DOHH2 (cell line): ENCODE measurements around the gene RPL35.
A peak's percentile ranks its signal among the peaks of the same experiment; 100 is the strongest.

Experiments
- H3F3A ChIP-seq: fragments of 200-600 bp; sonication (generic), shearing (Covaris generic); 2 replicates; pipeline ENCODE4 v1.6.0; 2016; ENCODE audit warnings: antibody characterized with exemption, mild to moderate bottlenecking; ENCODE audit not compliant: control insufficient read depth, insufficient read depth
- H3K27ac ChIP-seq: fragments of 200-600 bp; sonication (generic); 2 replicates; pipeline ENCODE4 v1.5.1; 2014; ENCODE audit warnings: low read depth, mild to moderate bottlenecking, low read length, moderate library complexity
- H3K27me3 ChIP-seq: fragments of 200-600 bp; sonication (generic); 2 replicates; pipeline ENCODE4 v1.6.1; 2014; ENCODE audit warnings: mild to moderate bottlenecking, low read length, mixed read lengths; ENCODE audit not compliant: control insufficient read depth
- H3K36me3 ChIP-seq: fragments of 200-600 bp; sonication (generic); 2 replicates; pipeline ENCODE4 v1.6.1; 2014; ENCODE audit warnings: mild to moderate bottlenecking, low read length, moderate library complexity, mixed read lengths; ENCODE audit not compliant: control insufficient read depth
- H3K4me1 ChIP-seq: fragments of 200-600 bp; sonication (generic); 2 replicates; pipeline ENCODE4 v1.6.1; 2014; ENCODE audit warnings: mild to moderate bottlenecking, low read length, mixed read lengths; ENCODE audit not compliant: control insufficient read depth
- H3K4me2 ChIP-seq: fragments of 200-600 bp; sonication (generic); 2 replicates; pipeline ENCODE4 v1.6.0; 2014; ENCODE audit warnings: mild to moderate bottlenecking, low read length, moderate library complexity
- H3K4me3 ChIP-seq: fragments of 200-600 bp; sonication (generic); 2 replicates; pipeline ENCODE4 v1.5.1; 2014; ENCODE audit warnings: mild to moderate bottlenecking, low read length, mixed read lengths
- H3K79me2 ChIP-seq: fragments of 200-600 bp; sonication (generic); 2 replicates; pipeline ENCODE4 v1.6.1; 2014; ENCODE audit warnings: mild to moderate bottlenecking, low read length, mixed read lengths; ENCODE audit not compliant: control insufficient read depth
- H3K9me2 ChIP-seq: fragments of 200-600 bp; sonication (generic); replicated peaks from 2 replicates; pipeline ENCODE4 v1.6.1; 2014; ENCODE audit warnings: mild to moderate bottlenecking, low read length, mixed read lengths; ENCODE audit not compliant: control insufficient read depth
- H3K9me3 ChIP-seq: fragments of 200-600 bp; sonication (generic); 2 replicates; pipeline ENCODE4 v1.6.1; 2014; ENCODE audit warnings: antibody characterized with exemption, low read length, mixed read lengths; ENCODE audit not compliant: control insufficient read depth, insufficient read depth
- H4K20me1 ChIP-seq: fragments of 200-600 bp; sonication (generic); 2 replicates; pipeline ENCODE4 v1.6.0; 2014; ENCODE audit warnings: low read depth, mild to moderate bottlenecking, antibody characterized with exemption, low read length, moderate library complexity; ENCODE audit not compliant: control insufficient read depth, insufficient read depth
- EZH2phosphoT487 ChIP-seq: fragments of 200-600 bp; sonication (generic); IDR thresholded peaks from 2 replicates; pipeline ENCODE4 v1.6.1; 2017; ENCODE audit warnings: borderline replicate concordance, mild to moderate bottlenecking, antibody characterized with exemption, low read length, moderate library complexity, mixed read lengths
- TF ChIP-seq, protein P1 (sequence below): fragments of 200-600 bp; sonication (generic); IDR thresholded peaks from one replicate; pipeline ENCODE4 v1.5.1; 2014; ENCODE audit warnings: antibody characterized with exemption, mild to moderate bottlenecking, low read depth, low read length; ENCODE audit not compliant: poor library complexity, severe bottlenecking

The RPL35 gene

DNA sequence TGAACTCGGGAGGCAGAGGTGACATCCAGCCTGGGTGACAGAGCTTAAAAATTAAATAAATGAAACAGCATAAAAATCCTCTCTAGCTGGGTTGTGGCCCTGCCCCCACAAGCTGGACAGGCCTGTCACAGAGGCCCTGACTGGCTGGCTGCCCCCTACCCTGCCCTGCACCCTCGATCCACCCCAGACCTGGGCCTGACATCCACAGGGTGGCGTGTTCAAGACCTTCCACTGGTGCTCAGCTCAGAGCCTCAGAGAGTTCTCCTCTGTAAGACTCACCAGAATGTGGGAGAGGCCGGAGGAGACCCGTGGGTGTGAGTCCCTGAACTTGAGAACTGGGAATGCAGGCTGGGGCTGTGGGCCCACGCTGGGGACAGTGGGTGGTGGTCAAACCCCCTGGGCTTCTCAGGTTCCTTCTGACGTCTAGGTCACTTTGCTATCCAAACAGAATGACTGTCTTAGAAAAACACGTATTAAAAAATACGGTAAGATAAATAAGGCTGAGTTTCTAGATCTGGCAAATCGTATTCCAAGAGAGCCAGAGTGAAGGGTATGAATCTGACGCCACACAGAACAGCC, 18.2 kb downstream of the RPL35 start:
- Histone ChIP-seq H3K4me2 (no peak overlapping the region), H3F3A (no peaks in the 10 kb centered on the region), H3K4me1 (no peaks in the 10 kb centered on the region), H3K36me3 (no peaks in the 10 kb centered on the region), H3K27me3 (peaks cover 1% of the 10 kb centered on the region; the same call in 1 of the 2 replicates), H3K79me2 (no peaks in the 10 kb centered on the region), H3K27ac (no peak overlapping the region), H3K9me2 (no peaks in the 10 kb centered on the region), H3K9me3 (no peaks in the 10 kb centered on the region), H3K4me3 (no peak overlapping the region), H4K20me1 (no peaks in the 10 kb centered on the region)
- TF ChIP-seq EZH2phosphoT487 = no peak
- TF ChIP-seq, protein P1, sequence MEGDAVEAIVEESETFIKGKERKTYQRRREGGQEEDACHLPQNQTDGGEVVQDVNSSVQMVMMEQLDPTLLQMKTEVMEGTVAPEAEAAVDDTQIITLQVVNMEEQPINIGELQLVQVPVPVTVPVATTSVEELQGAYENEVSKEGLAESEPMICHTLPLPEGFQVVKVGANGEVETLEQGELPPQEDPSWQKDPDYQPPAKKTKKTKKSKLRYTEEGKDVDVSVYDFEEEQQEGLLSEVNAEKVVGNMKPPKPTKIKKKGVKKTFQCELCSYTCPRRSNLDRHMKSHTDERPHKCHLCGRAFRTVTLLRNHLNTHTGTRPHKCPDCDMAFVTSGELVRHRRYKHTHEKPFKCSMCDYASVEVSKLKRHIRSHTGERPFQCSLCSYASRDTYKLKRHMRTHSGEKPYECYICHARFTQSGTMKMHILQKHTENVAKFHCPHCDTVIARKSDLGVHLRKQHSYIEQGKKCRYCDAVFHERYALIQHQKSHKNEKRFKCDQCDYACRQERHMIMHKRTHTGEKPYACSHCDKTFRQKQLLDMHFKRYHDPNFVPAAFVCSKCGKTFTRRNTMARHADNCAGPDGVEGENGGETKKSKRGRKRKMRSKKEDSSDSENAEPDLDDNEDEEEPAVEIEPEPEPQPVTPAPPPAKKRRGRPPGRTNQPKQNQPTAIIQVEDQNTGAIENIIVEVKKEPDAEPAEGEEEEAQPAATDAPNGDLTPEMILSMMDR = no peak

DNA sequence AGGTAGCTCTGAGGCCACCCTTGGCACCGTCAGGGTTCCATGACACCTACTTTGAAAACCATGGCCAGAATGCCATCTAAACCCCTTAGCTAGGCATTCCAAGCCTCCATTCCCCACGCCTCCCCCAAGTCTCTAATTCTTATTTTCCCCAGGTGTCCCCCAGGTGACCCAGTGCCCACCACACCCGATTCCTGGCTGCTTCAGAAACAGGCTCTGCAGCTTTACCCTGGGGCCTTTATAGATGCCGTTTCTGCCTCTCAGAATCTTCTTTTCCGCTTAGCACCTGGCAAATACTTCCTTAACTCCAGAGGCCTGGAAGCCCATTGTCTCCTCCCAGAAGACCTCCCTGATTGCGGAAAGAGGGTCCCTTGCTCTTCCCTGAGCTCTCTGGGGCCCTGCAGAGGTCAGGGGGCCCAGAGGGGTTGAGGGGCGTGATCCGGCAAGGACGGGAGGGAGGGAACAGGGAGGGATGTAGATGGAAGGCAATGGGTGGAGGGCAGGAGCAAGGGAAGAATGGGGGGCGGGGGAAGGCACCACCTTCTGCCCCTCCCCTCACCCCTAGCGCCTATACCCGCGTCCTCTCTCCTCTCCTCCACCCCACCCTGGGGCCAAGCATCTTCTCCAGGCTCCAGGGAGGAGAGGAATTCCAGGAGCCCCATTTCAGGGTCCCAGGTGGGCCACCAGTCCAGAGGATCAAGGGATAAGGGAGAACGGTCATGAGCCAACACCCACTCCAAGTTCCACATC, 20.5 kb downstream of the RPL35 start:
- no peaks in the 10 kb centered on the region for H3K27me3 ChIP-seq
- no peaks in the 10 kb centered on the region for H3F3A ChIP-seq
- H3K79me2 ChIP-seq = no peaks in the 10 kb centered on the region
- H3K36me3 ChIP-seq = no peaks in the 10 kb centered on the region
- H3K4me3 ChIP-seq = no peak overlapping the region
- no peaks in the 10 kb centered on the region for H3K9me2 ChIP-seq
- TF ChIP-seq, protein P1 = no peak
- TF ChIP-seq EZH2phosphoT487 = no peak
- no peak overlapping the region for H3K4me2 ChIP-seq
- no peaks in the 10 kb centered on the region for H3K4me1 ChIP-seq
- no peaks in the 10 kb centered on the region for H4K20me1 ChIP-seq
- no peaks in the 10 kb centered on the region for H3K9me3 ChIP-seq
- no peak overlapping the region for H3K27ac ChIP-seq

DNA sequence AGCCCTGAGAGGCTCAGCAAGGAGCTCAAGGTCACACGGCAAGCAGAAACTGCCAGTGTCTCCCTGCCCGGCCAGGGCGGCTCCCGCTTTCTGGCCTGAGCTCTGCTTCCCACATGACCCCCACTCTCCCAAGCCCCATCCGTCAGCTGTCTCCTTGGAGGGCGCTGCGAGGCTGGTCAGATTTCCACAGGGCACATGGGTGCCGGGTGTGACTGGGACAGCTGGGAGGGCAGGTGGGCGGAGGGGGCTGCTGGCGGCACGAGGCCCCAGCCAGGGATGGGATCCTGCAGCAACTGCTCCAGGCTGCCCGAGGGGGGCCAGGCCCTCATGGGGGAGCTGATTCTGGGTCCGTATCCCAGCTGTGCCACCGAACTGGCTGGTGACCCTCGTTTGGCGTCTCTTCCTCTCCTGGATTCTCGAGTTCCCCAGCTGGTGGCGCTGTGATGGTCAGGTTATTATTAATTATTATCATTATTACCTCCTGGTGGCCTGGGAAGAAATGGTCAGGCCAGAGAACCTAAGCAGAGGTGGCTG, 21.4 kb downstream of the RPL35 start:
- Histone ChIP-seq H3K27me3 (no peaks in the 10 kb centered on the region), H3K27ac (no peak overlapping the region)

More for the DNA sequence above, 21.4 kb downstream of the RPL35 start:
- Histone ChIP-seq H3K4me3 (no peak overlapping the region), H3K4me2 (no peak overlapping the region), H3K36me3 (no peaks in the 10 kb centered on the region), H3K9me3 (no peaks in the 10 kb centered on the region), H3K79me2 (no peaks in the 10 kb centered on the region), H3K4me1 (peaks cover under 1% of the 10 kb centered on the region; the same call in 1 of the 2 replicates), H4K20me1 (no peaks in the 10 kb centered on the region), H3K9me2 (no peaks in the 10 kb centered on the region), H3F3A (no peaks in the 10 kb centered on the region)
- TF ChIP-seq EZH2phosphoT487 = no peak
- TF ChIP-seq, protein P1 = peak; percentile 70
